ENCODE results near the gene CBLB.

CBLB gene

GRCh38 chr3:105835606-105836005 is 33.2 kb downstream of the CBLB start:
- no peak for DNase-seq
- no peak overlapping the region for H3K18ac ChIP-seq (ENCODE audit: low read length)
- no peak overlapping the region for H3K23ac ChIP-seq (ENCODE audit: low read length)
- H3K4me3 ChIP-seq (ENCODE audit: low read length), result no peak overlapping the region
- H2BK120ac ChIP-seq (ENCODE audit: low read depth, low read length), result no peak overlapping the region
- no peak overlapping the region for H2AK5ac ChIP-seq (ENCODE audit: low read length)
- peaks cover 4% of the 10 kb centered on the region for H3K4me1 ChIP-seq (ENCODE audit: control insufficient read depth, low read depth, low read length)
- no peak overlapping the region for H3K9ac ChIP-seq (ENCODE audit: low read length)
- H3K4me2 ChIP-seq (ENCODE audit: low read length), result no peak overlapping the region
- H3K79me2 ChIP-seq (ENCODE audit: control insufficient read depth, insufficient read depth, low read length), result no peaks in the 10 kb centered on the region
- H3K27ac ChIP-seq (ENCODE audit: low read depth, low read length), result no peak overlapping the region
- no peak overlapping the region for H4K5ac ChIP-seq (ENCODE audit: low read length)
- H3K4ac ChIP-seq (ENCODE audit: low read depth, low read length), result no peak overlapping the region
- no peak overlapping the region for H2BK15ac ChIP-seq (replicated peaks; ENCODE audit: low read depth)
- H3K79me1 ChIP-seq (ENCODE audit: low read length), result no peaks in the 10 kb centered on the region
- H4K8ac ChIP-seq (ENCODE audit: low read depth, low read length), result no peak overlapping the region
- H3K36me3 ChIP-seq (ENCODE audit: control insufficient read depth, insufficient read depth, low read length), result no peaks in the 10 kb centered on the region
- H2BK5ac ChIP-seq (ENCODE audit: low read length), result no peak overlapping the region
- H3K27me3 ChIP-seq (ENCODE audit: insufficient read depth, low read length, poor library complexity), result no peaks in the 10 kb centered on the region
- H3K56ac ChIP-seq (ENCODE audit: low read length), result no peak overlapping the region

- Histone ChIP-seq H3K56ac (ENCODE audit: low read length) (no peak overlapping the region), H3K79me1 (ENCODE audit: low read length) (no peaks in the 10 kb centered on the region), H3K79me2 (ENCODE audit: control insufficient read depth, insufficient read depth, low read length) (no peaks in the 10 kb centered on the region), H3K23ac (ENCODE audit: low read length) (no peak overlapping the region), H2AK5ac (ENCODE audit: low read length) (no peak overlapping the region), H3K36me3 (ENCODE audit: control insufficient read depth, insufficient read depth, low read length) (no peaks in the 10 kb centered on the region), H3K4me2 (ENCODE audit: low read length) (no peak overlapping the region), H3K27ac (ENCODE audit: low read depth, low read length) (no peak overlapping the region), H3K4ac (ENCODE audit: low read depth, low read length) (no peak overlapping the region), H4K8ac (ENCODE audit: low read depth, low read length) (no peak overlapping the region), H3K4me3 (ENCODE audit: low read length) (no peak overlapping the region), H3K4me1 (ENCODE audit: control insufficient read depth, low read depth, low read length) (peaks cover 4% of the 10 kb centered on the region), H3K27me3 (ENCODE audit: insufficient read depth, low read length, poor library complexity) (no peaks in the 10 kb centered on the region), H3K9ac (ENCODE audit: low read length) (no peak overlapping the region), H2BK15ac (replicated peaks; ENCODE audit: low read depth) (no peak overlapping the region), H3K18ac (ENCODE audit: low read length) (no peak overlapping the region), H4K5ac (ENCODE audit: low read length) (no peak overlapping the region), H2BK120ac (ENCODE audit: low read depth, low read length) (no peak overlapping the region), H2BK5ac (ENCODE audit: low read length) (no peak overlapping the region)
- no CpG with 5 or more reads among the region's 3 CpGs for WGBS (ENCODE audit: extremely low coverage, insufficient coverage, low lambda C conversion rate)
- DNase-seq, result no peak
Observed at GRCh38 chr3:105834768-105835167, 34.0 kb downstream of the CBLB start.

GRCh38 chr3:105832644-105833043 is 36.2 kb downstream of the CBLB start:
- no peaks in the 10 kb centered on the region for H3K36me3 ChIP-seq (ENCODE audit: control insufficient read depth, insufficient read depth, low read length)
- H3K79me2 ChIP-seq (ENCODE audit: control insufficient read depth, insufficient read depth, low read length), result no peaks in the 10 kb centered on the region
- no CpG with 5 or more reads among the region's 4 CpGs for WGBS (ENCODE audit: extremely low coverage, insufficient coverage, low lambda C conversion rate)

GRCh38 chr3:105830836-105831235 is 38.0 kb downstream of the CBLB start:
- Histone ChIP-seq H3K27ac (ENCODE audit: low read depth, low read length) (no peak overlapping the region), H2AK5ac (ENCODE audit: low read length) (no peak overlapping the region), H3K27me3 (ENCODE audit: insufficient read depth, low read length, poor library complexity) (no peaks in the 10 kb centered on the region), H4K5ac (ENCODE audit: low read length) (no peak overlapping the region), H3K4me2 (ENCODE audit: low read length) (no peak overlapping the region), H3K4me1 (ENCODE audit: control insufficient read depth, low read depth, low read length) (no peaks in the 10 kb centered on the region), H3K18ac (ENCODE audit: low read length) (no peak overlapping the region), H3K4me3 (ENCODE audit: low read length) (no peak overlapping the region), H3K56ac (ENCODE audit: low read length) (no peak overlapping the region), H3K79me2 (ENCODE audit: control insufficient read depth, insufficient read depth, low read length) (no peaks in the 10 kb centered on the region), H2BK15ac (replicated peaks; ENCODE audit: low read depth) (no peak overlapping the region), H3K4ac (ENCODE audit: low read depth, low read length) (no peak overlapping the region), H3K79me1 (ENCODE audit: low read length) (no peaks in the 10 kb centered on the region), H3K23ac (ENCODE audit: low read length) (no peak overlapping the region), H3K36me3 (ENCODE audit: control insufficient read depth, insufficient read depth, low read length) (no peaks in the 10 kb centered on the region), H2BK5ac (ENCODE audit: low read length) (no peak overlapping the region), H4K8ac (ENCODE audit: low read depth, low read length) (no peak overlapping the region), H2BK120ac (ENCODE audit: low read depth, low read length) (no peak overlapping the region), H3K9ac (ENCODE audit: low read length) (no peak overlapping the region)
- no CpG with 5 or more reads among the region's 2 CpGs for WGBS (ENCODE audit: extremely low coverage, insufficient coverage, low lambda C conversion rate)
- no peak for DNase-seq

More at GRCh38 chr3:105832644-105833043, 36.2 kb downstream of the CBLB start:
- Histone ChIP-seq H3K4me3 (ENCODE audit: low read length) (no peak overlapping the region), H2BK15ac (replicated peaks; ENCODE audit: low read depth) (no peak overlapping the region), H2BK5ac (ENCODE audit: low read length) (no peak overlapping the region), H3K4me2 (ENCODE audit: low read length) (no peak overlapping the region), H4K5ac (ENCODE audit: low read length) (no peak overlapping the region), H2AK5ac (ENCODE audit: low read length) (no peak overlapping the region), H4K8ac (ENCODE audit: low read depth, low read length) (no peak overlapping the region), H3K27ac (ENCODE audit: low read depth, low read length) (no peak overlapping the region), H3K27me3 (ENCODE audit: insufficient read depth, low read length, poor library complexity) (no peaks in the 10 kb centered on the region), H3K4me1 (ENCODE audit: control insufficient read depth, low read depth, low read length) (peaks cover 2% of the 10 kb centered on the region), H3K56ac (ENCODE audit: low read length) (no peak overlapping the region), H3K18ac (ENCODE audit: low read length) (no peak overlapping the region), H3K23ac (ENCODE audit: low read length) (no peak overlapping the region), H3K4ac (ENCODE audit: low read depth, low read length) (no peak overlapping the region), H3K9ac (ENCODE audit: low read length) (no peak overlapping the region), H2BK120ac (ENCODE audit: low read depth, low read length) (no peak overlapping the region), H3K79me1 (ENCODE audit: low read length) (no peaks in the 10 kb centered on the region)
- DNase-seq, result no peak

- H3K27me3 ChIP-seq (ENCODE audit: insufficient read depth, low read length, poor library complexity), result no peaks in the 10 kb centered on the region
- no peaks in the 10 kb centered on the region for H3K79me1 ChIP-seq (ENCODE audit: low read length)
- no CpG with 5 or more reads among the region's 4 CpGs for WGBS (ENCODE audit: extremely low coverage, insufficient coverage, low lambda C conversion rate)
- H3K36me3 ChIP-seq (ENCODE audit: control insufficient read depth, insufficient read depth, low read length), result no peaks in the 10 kb centered on the region
- H4K8ac ChIP-seq (ENCODE audit: low read depth, low read length), result no peak overlapping the region
- no peak overlapping the region for H3K27ac ChIP-seq (ENCODE audit: low read depth, low read length)
- DNase-seq, result no peak
- no peak overlapping the region for H3K18ac ChIP-seq (ENCODE audit: low read length)
- no peak overlapping the region for H3K9ac ChIP-seq (ENCODE audit: low read length)
- H3K23ac ChIP-seq (ENCODE audit: low read length), result no peak overlapping the region
- no peak overlapping the region for H4K5ac ChIP-seq (ENCODE audit: low read length)
- H3K79me2 ChIP-seq (ENCODE audit: control insufficient read depth, insufficient read depth, low read length), result no peaks in the 10 kb centered on the region
- no peak overlapping the region for H3K4me2 ChIP-seq (ENCODE audit: low read length)
- H2BK15ac ChIP-seq (replicated peaks; ENCODE audit: low read depth), result no peak overlapping the region
- H3K4ac ChIP-seq (ENCODE audit: low read depth, low read length), result no peak overlapping the region
- no peak overlapping the region for H2BK120ac ChIP-seq (ENCODE audit: low read depth, low read length)
- no peak overlapping the region for H3K56ac ChIP-seq (ENCODE audit: low read length)
- no peak overlapping the region for H2AK5ac ChIP-seq (ENCODE audit: low read length)
- no peak overlapping the region for H3K4me3 ChIP-seq (ENCODE audit: low read length)
- H2BK5ac ChIP-seq (ENCODE audit: low read length), result no peak overlapping the region
- H3K4me1 ChIP-seq (ENCODE audit: control insufficient read depth, low read depth, low read length), result no peaks in the 10 kb centered on the region
Observed at GRCh38 chr3:105829871-105830622, 38.8 kb downstream of the CBLB start.

- Histone ChIP-seq H3K4me1 (ENCODE audit: control insufficient read depth, low read depth, low read length) (no peaks in the 10 kb centered on the region), H3K56ac (ENCODE audit: low read length) (no peak overlapping the region), H3K4ac (ENCODE audit: low read depth, low read length) (no peak overlapping the region), H3K79me1 (ENCODE audit: low read length) (no peaks in the 10 kb centered on the region), H3K36me3 (ENCODE audit: control insufficient read depth, insufficient read depth, low read length) (no peaks in the 10 kb centered on the region), H2AK5ac (ENCODE audit: low read length) (no peak overlapping the region), H2BK5ac (ENCODE audit: low read length) (no peak overlapping the region), H2BK15ac (replicated peaks; ENCODE audit: low read depth) (no peak overlapping the region), H3K4me2 (ENCODE audit: low read length) (no peak overlapping the region), H3K23ac (ENCODE audit: low read length) (no peak overlapping the region), H3K9ac (ENCODE audit: low read length) (no peak overlapping the region), H3K4me3 (ENCODE audit: low read length) (no peak overlapping the region), H3K18ac (ENCODE audit: low read length) (no peak overlapping the region), H3K27ac (ENCODE audit: low read depth, low read length) (no peak overlapping the region), H3K27me3 (ENCODE audit: insufficient read depth, low read length, poor library complexity) (no peaks in the 10 kb centered on the region), H3K79me2 (ENCODE audit: control insufficient read depth, insufficient read depth, low read length) (no peaks in the 10 kb centered on the region), H4K5ac (ENCODE audit: low read length) (no peak overlapping the region), H4K8ac (ENCODE audit: low read depth, low read length) (no peak overlapping the region), H2BK120ac (ENCODE audit: low read depth, low read length) (no peak overlapping the region)
- DNase-seq, result no peak
- no CpG with 5 or more reads among the region's 4 CpGs for WGBS (ENCODE audit: extremely low coverage, insufficient coverage, low lambda C conversion rate)
Observed at GRCh38 chr3:105829229-105829628, 39.6 kb downstream of the CBLB start.
